ENCODE measurements around the gene NOVA2. TPM values are rescaled to one million over a fixed set of nuclear protein-coding genes. Genes with fewer than 3 reads are reported as not detected.

NOVA2 gene
- total and polyA plus RNA-seq, 2 donors (not counting 3 experiments of a cell fraction or from before 2014, with no cell fraction given), result 5.6 to 34.2 TPM

DNA sequence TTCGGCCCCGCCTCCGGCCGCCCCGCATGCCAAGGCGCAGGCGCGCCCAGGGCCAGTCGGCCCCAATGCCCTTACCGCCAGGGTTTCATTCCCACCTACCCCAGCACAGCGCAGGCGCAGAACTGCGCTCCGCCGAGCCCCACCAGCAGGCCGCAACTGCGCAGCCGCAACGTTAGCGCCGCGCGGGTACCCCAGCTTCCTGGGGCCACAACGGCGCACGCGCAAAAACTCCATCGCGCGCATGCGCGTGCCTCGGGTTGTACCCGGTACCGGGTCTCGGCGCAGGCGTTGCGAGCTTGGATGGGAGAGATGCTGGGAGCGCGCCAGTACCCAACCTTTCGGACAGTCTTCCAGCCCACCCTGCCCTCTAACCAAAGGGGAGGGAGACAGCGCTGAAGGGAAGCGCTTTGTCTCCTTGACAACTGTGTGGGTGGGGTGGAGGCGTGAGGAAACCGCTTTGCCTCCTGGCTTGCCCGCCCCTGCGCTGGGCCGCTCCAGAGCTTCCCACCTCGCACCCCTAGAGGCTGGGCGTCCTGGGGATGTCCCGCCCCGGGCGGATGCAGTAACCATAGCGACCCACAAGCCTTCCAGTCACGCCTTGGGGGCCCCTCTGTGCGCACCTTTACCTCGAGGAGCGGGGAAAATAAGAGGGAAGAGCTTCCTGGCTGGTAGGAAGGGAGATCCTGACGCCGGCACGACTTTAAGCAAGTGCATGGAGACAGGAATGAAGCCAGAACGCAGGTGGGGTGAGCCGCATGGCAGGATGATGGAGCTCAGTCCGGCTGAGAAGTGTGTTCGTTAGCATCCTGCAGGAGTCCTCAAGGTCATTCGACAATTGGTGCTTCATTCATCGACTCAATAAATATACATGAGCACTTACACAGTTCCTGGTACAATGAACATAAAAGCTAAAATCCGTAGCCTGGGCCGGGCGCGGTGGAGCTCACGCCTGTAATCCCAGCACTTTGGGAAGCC is 70.7 kb downstream of the NOVA2 start:
- intact Hi-C loops (cut with micrococcal nuclease) (loop anchor here (1.0 to 2.0 kb wide), 2 partner anchors 17 to 92 kb away; partner anchors contain the start of genes CCDC61 and IRF2BP1), dilution Hi-C loops (cut with MboI; ENCODE audit: extremely low pct_ligation_motif_present, low sequenced_read_pairs) (no loop called here)
- H3K9me3 ChIP-seq (replicated peaks; ENCODE audit: control insufficient read depth, insufficient read depth, low read length), result no peaks in the 10 kb centered on the region
- no peaks in the 10 kb centered on the region for H4K20me1 ChIP-seq (replicated peaks; ENCODE audit: control insufficient read depth, extremely low read depth, insufficient read depth, low read length)
- CTCF ChIA-PET, result interaction anchor here (0.9 to 2.1 kb wide), 15 partner anchors 9 to 133 kb away, joined by 3 to 9 read pairs (median 4); partner anchors contain the start of genes CCDC61, FOXA3 and NANOS2
- H3K79me2 ChIP-seq (ENCODE audit: control insufficient read depth, insufficient read depth, low read length), result no peaks in the 10 kb centered on the region
- H3K27me3 ChIP-seq (ENCODE audit: control insufficient read depth in 2 of 2, insufficient read depth in 2 of 2, low read length in 2 of 2), result no peaks in the 10 kb centered on the region
- DNase-seq (ENCODE audit: low read depth, low spot score) (peak; percentile 99), FAIRE-seq (peak; percentile 99)
- peak overlapping the region; percentile 58 for H3K4me2 ChIP-seq (ENCODE audit: insufficient read depth, low read length)
- peak overlapping the region; percentile 95 for H2AFZ ChIP-seq (ENCODE audit: low read depth, low read length)
- no peaks in the 10 kb centered on the region for H3K9me1 ChIP-seq (replicated peaks; ENCODE audit: control insufficient read depth, extremely low read depth, insufficient read depth, low read length)
- H3K27ac ChIP-seq (ENCODE audit: insufficient read depth, low read depth, low read length), result no peak overlapping the region
- POLR2A ChIA-PET, result interaction anchor here (0.5 to 1.2 kb wide), 4 partner anchors 11 to 379 kb away, joined by 3 to 6 read pairs (median 4); partner anchors contain the start of genes CCDC61 and IRF2BP1
- TF ChIP-seq POLR2AphosphoS5 (IDR thresholded peaks at IDR 0.05; ENCODE audit: insufficient read depth, low read depth, low read length), result peak; percentile 83
- peak; percentile 94 for TF ChIP-seq POLR2A (IDR thresholded peaks at IDR 0.05; ENCODE audit: low read depth, low read length)
- TF ChIP-seq EZH2 (IDR thresholded peaks at IDR 0.05; ENCODE audit: borderline replicate concordance, low read depth, low read length, severe bottlenecking), result no peak
- TF ChIP-seq, protein P1, sequence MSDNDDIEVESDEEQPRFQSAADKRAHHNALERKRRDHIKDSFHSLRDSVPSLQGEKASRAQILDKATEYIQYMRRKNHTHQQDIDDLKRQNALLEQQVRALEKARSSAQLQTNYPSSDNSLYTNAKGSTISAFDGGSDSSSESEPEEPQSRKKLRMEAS (IDR thresholded peaks at IDR 0.05; ENCODE audit: insufficient read depth, insufficient read length), result no peak
- BruUV-seq (replicated peaks), result TSS peak; percentile 36
- peaks cover 7% of the 10 kb centered on the region for H3K4me1 ChIP-seq (ENCODE audit: control insufficient read depth, extremely low read depth, insufficient read depth, low read length)
- peak overlapping the region; percentile 25 for H3K9ac ChIP-seq (replicated peaks; ENCODE audit: extremely low read depth, insufficient read depth, low read length)
- H3K4me3 ChIP-seq (replicated peaks in 1 of 3; ENCODE audit: insufficient read depth in 1 of 3, low read depth in 1 of 3, low read length in 3 of 3), result peak overlapping the region; percentile 4 to 55 (median 36)
- H3K36me3 ChIP-seq (ENCODE audit: control insufficient read depth in 2 of 2, extremely low read depth in 1 of 2, insufficient read depth in 2 of 2, low read length in 2 of 2), result no peaks in the 10 kb centered on the region
